Measurements from ENCODE around the gene GABRG3. TPM values are rescaled to one million over a fixed set of nuclear protein-coding genes. Genes with fewer than 3 reads are reported as not detected.

GABRG3 gene
- total RNA-seq, 1 donor from 2014 or later = not detected

- DNase-seq (ENCODE audit: low read depth) = peak; percentile 92
- Histone ChIP-seq H3K4me3 (ENCODE audit: low read depth, low read length) (no peak overlapping the region), H3K36me3 (ENCODE audit: control insufficient read depth, insufficient read depth, low read length) (no peaks in the 10 kb centered on the region), H3K27me3 (ENCODE audit: control insufficient read depth, insufficient read depth, low read length) (no peaks in the 10 kb centered on the region)
- FAIRE-seq = peak; percentile 91
- no peak for TF ChIP-seq CTCF (IDR thresholded peaks at IDR 0.05; ENCODE audit: insufficient read depth, low read length, severe bottlenecking)
These were observed 483.5 kb downstream of the GABRG3 start for GRCh38 chr15:27454281-27455075.

- FAIRE-seq (no peak), DNase-seq (ENCODE audit: low read depth) (no peak)
- no peak overlapping the region for H3K4me3 ChIP-seq (ENCODE audit: low read depth, low read length)
- no peaks in the 10 kb centered on the region for H3K36me3 ChIP-seq (ENCODE audit: control insufficient read depth, insufficient read depth, low read length)
- no peaks in the 10 kb centered on the region for H3K27me3 ChIP-seq (ENCODE audit: control insufficient read depth, insufficient read depth, low read length)
- TF ChIP-seq CTCF (IDR thresholded peaks at IDR 0.05; ENCODE audit: insufficient read depth, low read length, severe bottlenecking) = no peak
These were observed 485.8 kb downstream of the GABRG3 start for GRCh38 chr15:27456807-27457206.

GRCh38 chr15:27457766-27458165 lies 486.8 kb downstream of the GABRG3 start:
- TF ChIP-seq CTCF (IDR thresholded peaks at IDR 0.05; ENCODE audit: insufficient read depth, low read length, severe bottlenecking) = no peak
- Histone ChIP-seq H3K36me3 (ENCODE audit: control insufficient read depth, insufficient read depth, low read length) (no peaks in the 10 kb centered on the region), H3K27me3 (ENCODE audit: control insufficient read depth, insufficient read depth, low read length) (no peaks in the 10 kb centered on the region), H3K4me3 (ENCODE audit: low read depth, low read length) (no peak overlapping the region)
- FAIRE-seq = no peak
- no peak for DNase-seq (ENCODE audit: low read depth)

GRCh38 chr15:27458345-27459084 lies 487.5 kb downstream of the GABRG3 start:
- DNase-seq (ENCODE audit: low read depth) (no peak), FAIRE-seq (no peak)
- Histone ChIP-seq H3K27me3 (ENCODE audit: control insufficient read depth, insufficient read depth, low read length) (no peaks in the 10 kb centered on the region), H3K4me3 (ENCODE audit: low read depth, low read length) (no peak overlapping the region), H3K36me3 (ENCODE audit: control insufficient read depth, insufficient read depth, low read length) (no peaks in the 10 kb centered on the region)
- TF ChIP-seq CTCF (IDR thresholded peaks at IDR 0.05; ENCODE audit: insufficient read depth, low read length, severe bottlenecking) = no peak

- no peak overlapping the region for H3K4me3 ChIP-seq (ENCODE audit: low read depth, low read length)
- no peak for DNase-seq (ENCODE audit: low read depth)
- FAIRE-seq = no peak
- TF ChIP-seq CTCF (IDR thresholded peaks at IDR 0.05; ENCODE audit: insufficient read depth, low read length, severe bottlenecking) = no peak
- no peaks in the 10 kb centered on the region for H3K36me3 ChIP-seq (ENCODE audit: control insufficient read depth, insufficient read depth, low read length)
- H3K27me3 ChIP-seq (ENCODE audit: control insufficient read depth, insufficient read depth, low read length) = no peaks in the 10 kb centered on the region
These were observed 488.9 kb downstream of the GABRG3 start for GRCh38 chr15:27459836-27460235.
